Hepatocyte (in vitro differentiated cells): ENCODE data around the gene NPPC.

Experiments used
- CTCF ChIP-seq: fragments of 200-600 bp; sonication (generic); IDR thresholded peaks from 2 replicates; pipeline ENCODE4 v1.5.1; 2016; ENCODE audit warnings: antibody characterized with exemption, mild to moderate bottlenecking; ENCODE audit not compliant: poor library complexity
- EZH2 ChIP-seq: fragments of 200-600 bp; sonication (generic); IDR thresholded peaks from 2 replicates; pipeline ENCODE4 v1.6.1; 2016; ENCODE audit warnings: antibody characterized with exemption, mild to moderate bottlenecking, borderline replicate concordance

- TF ChIP-seq CTCF (no peak), EZH2 (no peak)
These were observed 12.0 kb downstream of the NPPC start for GRCh38 chr2:231914077-231914690.
